SK-N-SH treated with all-trans-retinoic acid at 6 μM for 48 hours (cell line): ENCODE results near the gene CHMP4A.

Experiments used
- ATAC-seq: fragments of 200-7000 bp; cut with Tn5 transposase; 3 replicates; pipeline ENCODE4 v1.9.1; 2020; ENCODE audit warnings: mild to moderate bottlenecking, moderate library complexity
- ARNTL ChIP-seq: fragments of 450-650 bp; formaldehyde crosslinking; IDR thresholded peaks from 2 replicates; pipeline ENCODE4 v1.5.0; 2020; ENCODE audit warnings: low read depth, mild to moderate bottlenecking, moderate library complexity, borderline replicate concordance
- CREB5 ChIP-seq: fragments of 250-450 bp; sonication (Bioruptor Pico); IDR thresholded peaks from 2 replicates; pipeline ENCODE4 v1.5.1; 2020; ENCODE audit warnings: low read depth, mild to moderate bottlenecking, moderate library complexity
- ESRRG ChIP-seq: fragments of 250-450 bp; sonication (Bioruptor Pico); IDR thresholded peaks from 2 replicates; pipeline ENCODE4 v1.6.1; 2021; ENCODE audit warnings: mild to moderate bottlenecking
- GLIS3 ChIP-seq: fragments of 250-450 bp; sonication (Bioruptor Pico); IDR thresholded peaks from 2 replicates; pipeline ENCODE4 v1.5.0; 2020; ENCODE audit warnings: mild to moderate bottlenecking, moderate library complexity
- ISL1 ChIP-seq: fragments of 250-450 bp; sonication (Bioruptor Pico); IDR thresholded peaks from 2 replicates; pipeline ENCODE4 v2.1.2; 2022; ENCODE audit warnings: mild to moderate bottlenecking, moderate library complexity
- OSR1 ChIP-seq: fragments of 250-450 bp; sonication (Bioruptor Pico); IDR thresholded peaks from 2 replicates; pipeline ENCODE4 v1.8.0; 2022; ENCODE audit warnings: moderate library complexity, mild to moderate bottlenecking, inconsistent platforms
- PPARA ChIP-seq: fragments of 250-450 bp; sonication (Bioruptor Pico); IDR thresholded peaks from 2 replicates; pipeline ENCODE4 v1.5.0; 2020; ENCODE audit warnings: mild to moderate bottlenecking, borderline replicate concordance
- RARB ChIP-seq: fragments of 250-450 bp; sonication (Bioruptor Pico); IDR thresholded peaks from 2 replicates; pipeline ENCODE4 v1.8.0; 2021; ENCODE audit warnings: mild to moderate bottlenecking, moderate library complexity
- SNAI2 ChIP-seq: fragments of 250-450 bp; sonication (Bioruptor Pico); IDR thresholded peaks from 2 replicates; pipeline ENCODE4 v1.5.0; 2020; ENCODE audit warnings: mild to moderate bottlenecking, moderate library complexity
- TCF4 ChIP-seq: fragments of 250-450 bp; sonication (Bioruptor Pico); IDR thresholded peaks from 2 replicates; pipeline ENCODE4 v1.8.0; 2021; ENCODE audit warnings: mild to moderate bottlenecking, moderate library complexity, borderline replicate concordance
- TOX ChIP-seq: fragments of 250-450 bp; sonication (Bioruptor Pico); IDR thresholded peaks from 2 replicates; pipeline ENCODE4 v1.8.0; 2021; ENCODE audit warnings: mild to moderate bottlenecking, moderate library complexity, borderline replicate concordance
- ZC3H10 ChIP-seq: fragments of 250-450 bp; sonication (Bioruptor Pico); IDR thresholded peaks from 2 replicates; pipeline ENCODE4 v1.5.1; 2021; ENCODE audit warnings: mild to moderate bottlenecking, moderate library complexity
- ZFP3 ChIP-seq: fragments of 250-450 bp; sonication (Bioruptor Pico); IDR thresholded peaks from 2 replicates; pipeline ENCODE4 v1.5.0; 2020; ENCODE audit warnings: mild to moderate bottlenecking, moderate library complexity
- ZFP30 ChIP-seq: fragments of 450-650 bp; formaldehyde crosslinking; IDR thresholded peaks from 2 replicates; pipeline ENCODE4 v1.5.0; 2022; ENCODE audit warnings: mild to moderate bottlenecking, moderate library complexity
- ZNF565 ChIP-seq: fragments of 450-650 bp; formaldehyde crosslinking; conservative IDR thresholded peaks from 2 replicates; pipeline ENCODE4 v1.5.0; 2020; ENCODE audit warnings: low read depth, mild to moderate bottlenecking, moderate library complexity
- ZNF70 ChIP-seq: fragments of 450-650 bp; formaldehyde crosslinking; IDR thresholded peaks from 2 replicates; pipeline ENCODE4 v1.5.0; 2020; ENCODE audit warnings: mild to moderate bottlenecking, moderate library complexity
- TF ChIP-seq, protein P1 (sequence below): fragments of 250-450 bp; sonication (Bioruptor Pico); IDR thresholded peaks from 2 replicates; pipeline ENCODE4 v1.5.0; 2020; ENCODE audit warnings: mild to moderate bottlenecking, moderate library complexity
- TF ChIP-seq, protein P2 (sequence below): fragments of 250-450 bp; sonication (Bioruptor Pico); IDR thresholded peaks from 2 replicates; pipeline ENCODE4 v1.8.0; 2021; ENCODE audit warnings: low read depth, mild to moderate bottlenecking, moderate library complexity, borderline replicate concordance
- TF ChIP-seq, protein P3 (sequence below): fragments of 250-450 bp; sonication (Bioruptor Pico); IDR thresholded peaks from 2 replicates; pipeline ENCODE4 v1.5.1; 2021; ENCODE audit warnings: mild to moderate bottlenecking, moderate library complexity

CHMP4A gene

DNA sequence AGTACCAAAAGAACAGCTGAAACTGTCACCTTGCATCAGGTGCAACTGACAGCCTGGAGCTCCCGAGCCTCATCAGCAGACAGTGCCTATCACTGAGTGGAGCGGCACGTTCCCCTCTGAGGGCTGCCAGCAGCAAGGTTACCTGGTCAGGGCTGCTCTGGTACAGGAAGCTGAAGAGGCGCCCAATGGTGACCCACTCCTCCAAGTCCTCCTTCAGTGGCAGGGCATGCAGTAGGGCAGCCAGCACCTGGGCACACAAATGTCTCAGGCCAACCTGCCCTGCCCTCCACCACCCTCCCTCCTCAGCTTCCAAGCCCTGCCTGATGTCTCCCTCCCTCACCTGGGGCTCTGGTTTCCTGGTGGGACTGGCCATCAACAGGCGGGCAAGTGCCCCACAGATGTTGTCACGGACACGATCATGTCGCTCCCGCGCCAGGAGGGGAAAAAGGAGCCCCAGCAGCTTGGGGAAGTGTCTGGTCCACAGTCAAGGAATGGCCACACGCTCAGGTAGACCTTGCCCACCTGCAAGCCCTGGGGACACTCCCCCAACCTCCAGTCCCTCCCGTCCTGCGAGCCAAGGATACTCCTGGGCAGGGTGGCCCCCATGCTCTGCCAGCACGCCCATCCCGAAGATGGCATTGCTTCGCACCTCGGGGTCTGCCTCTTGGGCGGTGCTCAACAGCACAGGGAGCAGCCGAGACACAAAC, 31.8 kb downstream of the CHMP4A start:
- no peak for ATAC-seq
- TF ChIP-seq SNAI2, result no peak
- no peak; the same call in 1 of the 2 replicates for TF ChIP-seq GLIS3
- no peak for TF ChIP-seq TOX (CRISPR knock-in tag)
- no peak for TF ChIP-seq ZFP3
- TF ChIP-seq ZFP30 (CRISPR knock-in tag), result no peak
- TF ChIP-seq OSR1, result no peak

GRCh38 chr14:24179961-24180796, 33.1 kb downstream of the CHMP4A start:
- peak; percentile 28 for ATAC-seq
- TF ChIP-seq GLIS3 (no peak), ARNTL (CRISPR knock-in tag) (no peak), ESRRG (no peak), RARB (CRISPR knock-in tag) (no peak), SNAI2 (no peak), TCF4 (CRISPR knock-in tag) (no peak), PPARA (CRISPR knock-in tag) (no peak), CREB5 (CRISPR knock-in tag) (no peak), ZFP3 (no peak), ZNF70 (no peak), ZFP30 (CRISPR knock-in tag) (no peak), ISL1 (CRISPR knock-in tag) (no peak), ZNF565 (CRISPR knock-in tag) (no peak)
- TF ChIP-seq, protein P1, sequence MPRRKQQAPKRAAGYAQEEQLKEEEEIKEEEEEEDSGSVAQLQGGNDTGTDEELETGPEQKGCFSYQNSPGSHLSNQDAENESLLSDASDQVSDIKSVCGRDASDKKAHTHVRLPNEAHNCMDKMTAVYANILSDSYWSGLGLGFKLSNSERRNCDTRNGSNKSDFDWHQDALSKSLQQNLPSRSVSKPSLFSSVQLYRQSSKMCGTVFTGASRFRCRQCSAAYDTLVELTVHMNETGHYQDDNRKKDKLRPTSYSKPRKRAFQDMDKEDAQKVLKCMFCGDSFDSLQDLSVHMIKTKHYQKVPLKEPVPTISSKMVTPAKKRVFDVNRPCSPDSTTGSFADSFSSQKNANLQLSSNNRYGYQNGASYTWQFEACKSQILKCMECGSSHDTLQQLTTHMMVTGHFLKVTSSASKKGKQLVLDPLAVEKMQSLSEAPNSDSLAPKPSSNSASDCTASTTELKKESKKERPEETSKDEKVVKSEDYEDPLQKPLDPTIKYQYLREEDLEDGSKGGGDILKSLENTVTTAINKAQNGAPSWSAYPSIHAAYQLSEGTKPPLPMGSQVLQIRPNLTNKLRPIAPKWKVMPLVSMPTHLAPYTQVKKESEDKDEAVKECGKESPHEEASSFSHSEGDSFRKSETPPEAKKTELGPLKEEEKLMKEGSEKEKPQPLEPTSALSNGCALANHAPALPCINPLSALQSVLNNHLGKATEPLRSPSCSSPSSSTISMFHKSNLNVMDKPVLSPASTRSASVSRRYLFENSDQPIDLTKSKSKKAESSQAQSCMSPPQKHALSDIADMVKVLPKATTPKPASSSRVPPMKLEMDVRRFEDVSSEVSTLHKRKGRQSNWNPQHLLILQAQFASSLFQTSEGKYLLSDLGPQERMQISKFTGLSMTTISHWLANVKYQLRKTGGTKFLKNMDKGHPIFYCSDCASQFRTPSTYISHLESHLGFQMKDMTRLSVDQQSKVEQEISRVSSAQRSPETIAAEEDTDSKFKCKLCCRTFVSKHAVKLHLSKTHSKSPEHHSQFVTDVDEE, result no peak
- TF ChIP-seq, protein P2, sequence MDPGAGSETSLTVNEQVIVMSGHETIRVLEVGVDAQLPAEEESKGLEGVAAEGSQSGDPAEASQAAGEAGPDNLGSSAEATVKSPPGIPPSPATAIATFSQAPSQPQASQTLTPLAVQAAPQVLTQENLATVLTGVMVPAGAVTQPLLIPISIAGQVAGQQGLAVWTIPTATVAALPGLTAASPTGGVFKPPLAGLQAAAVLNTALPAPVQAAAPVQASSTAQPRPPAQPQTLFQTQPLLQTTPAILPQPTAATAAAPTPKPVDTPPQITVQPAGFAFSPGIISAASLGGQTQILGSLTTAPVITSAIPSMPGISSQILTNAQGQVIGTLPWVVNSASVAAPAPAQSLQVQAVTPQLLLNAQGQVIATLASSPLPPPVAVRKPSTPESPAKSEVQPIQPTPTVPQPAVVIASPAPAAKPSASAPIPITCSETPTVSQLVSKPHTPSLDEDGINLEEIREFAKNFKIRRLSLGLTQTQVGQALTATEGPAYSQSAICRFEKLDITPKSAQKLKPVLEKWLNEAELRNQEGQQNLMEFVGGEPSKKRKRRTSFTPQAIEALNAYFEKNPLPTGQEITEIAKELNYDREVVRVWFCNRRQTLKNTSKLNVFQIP (CRISPR knock-in tag), result no peak

DNA sequence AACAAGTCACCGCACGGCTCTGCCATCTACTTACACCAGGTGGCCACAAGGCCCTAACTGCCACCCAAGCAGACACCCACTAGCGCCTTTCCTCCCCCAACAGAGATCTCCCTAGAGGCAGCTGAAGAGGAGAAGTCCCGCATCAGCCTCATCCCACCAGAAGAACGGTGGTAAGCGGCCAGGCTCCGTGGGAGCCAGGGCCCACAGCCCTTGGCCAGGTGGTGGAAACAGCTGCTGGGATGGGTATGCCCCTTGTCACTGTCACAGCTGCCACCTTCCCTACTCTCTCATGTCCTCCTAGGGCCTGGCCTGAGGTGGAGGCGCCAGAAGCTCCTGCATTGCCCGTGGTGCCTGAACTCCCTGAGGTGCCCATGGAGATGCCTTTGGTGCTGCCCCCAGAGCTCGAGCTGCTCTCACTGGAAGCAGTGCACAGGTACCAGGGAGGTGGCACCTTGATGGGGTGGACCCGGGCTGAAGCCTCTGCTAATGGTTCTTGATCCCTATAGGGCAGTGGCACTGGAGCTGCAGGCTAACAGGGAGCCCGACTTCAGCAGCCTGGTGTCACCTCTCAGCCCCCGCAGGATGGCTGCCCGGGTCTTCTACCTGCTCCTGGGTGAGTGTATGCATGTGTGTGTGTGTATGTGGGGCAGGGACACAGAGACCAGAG, 33.9 kb downstream of the CHMP4A start:
- TF ChIP-seq ARNTL (CRISPR knock-in tag), result no peak
- no peak for TF ChIP-seq TCF4 (CRISPR knock-in tag)
- TF ChIP-seq ZNF70, result no peak
- no peak for TF ChIP-seq OSR1
- no peak for TF ChIP-seq RARB (CRISPR knock-in tag)
- no peak for TF ChIP-seq CREB5 (CRISPR knock-in tag)
- TF ChIP-seq, protein P1, result no peak
- TF ChIP-seq PPARA (CRISPR knock-in tag), result no peak
- TF ChIP-seq, protein P3, sequence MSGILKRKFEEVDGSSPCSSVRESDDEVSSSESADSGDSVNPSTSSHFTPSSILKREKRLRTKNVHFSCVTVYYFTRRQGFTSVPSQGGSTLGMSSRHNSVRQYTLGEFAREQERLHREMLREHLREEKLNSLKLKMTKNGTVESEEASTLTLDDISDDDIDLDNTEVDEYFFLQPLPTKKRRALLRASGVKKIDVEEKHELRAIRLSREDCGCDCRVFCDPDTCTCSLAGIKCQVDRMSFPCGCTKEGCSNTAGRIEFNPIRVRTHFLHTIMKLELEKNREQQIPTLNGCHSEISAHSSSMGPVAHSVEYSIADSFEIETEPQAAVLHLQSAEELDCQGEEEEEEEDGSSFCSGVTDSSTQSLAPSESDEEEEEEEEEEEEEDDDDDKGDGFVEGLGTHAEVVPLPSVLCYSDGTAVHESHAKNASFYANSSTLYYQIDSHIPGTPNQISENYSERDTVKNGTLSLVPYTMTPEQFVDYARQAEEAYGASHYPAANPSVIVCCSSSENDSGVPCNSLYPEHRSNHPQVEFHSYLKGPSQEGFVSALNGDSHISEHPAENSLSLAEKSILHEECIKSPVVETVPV (CRISPR knock-in tag), result no peak
- TF ChIP-seq GLIS3, result no peak
- no peak for TF ChIP-seq ESRRG
- TF ChIP-seq ZFP30 (CRISPR knock-in tag), result no peak
- TF ChIP-seq ZC3H10 (CRISPR knock-in tag), result no peak
- no peak; the same call in 2 of the 3 replicates for ATAC-seq
